Mesenchymal stem cell (in vitro differentiated cells and primary cell): ENCODE results near the gene FOXP1.

Experiments used
- DNase-seq: peaks from one replicate; pipeline ENCODE4 v3.0.0-alpha.2; 2013
- H2AFZ ChIP-seq: one replicate; pipeline ENCODE4 v1.6.1; 2013; ENCODE audit warnings: low read depth, mild to moderate bottlenecking, control low read depth, inconsistent platforms, low read length, moderate library complexity
- H2AK5ac ChIP-seq: 2 replicates; pipeline ENCODE4 v1.6.1; 2013; ENCODE audit warnings: low read length, moderate library complexity, mild to moderate bottlenecking, inconsistent platforms; ENCODE audit not compliant: severe bottlenecking
- H2BK120ac ChIP-seq: one replicate; pipeline ENCODE4 v1.6.1; 2013; ENCODE audit warnings: low read depth, mild to moderate bottlenecking, inconsistent platforms, low read length, moderate library complexity
- H2BK12ac ChIP-seq, 2 experiments: one replicate each; pipeline ENCODE4 v1.6.1; 2013; ENCODE audit warnings: inconsistent platforms in 2 of 2, low read length in 2 of 2, mild to moderate bottlenecking in 2 of 2, moderate library complexity in 2 of 2, control low read depth in 1 of 2
- H2BK15ac ChIP-seq: one replicate; pipeline ENCODE4 v1.6.1; 2013; ENCODE audit warnings: mild to moderate bottlenecking, low read depth, inconsistent platforms; ENCODE audit not compliant: poor library complexity, severe bottlenecking
- H2BK5ac ChIP-seq: 2 replicates; pipeline ENCODE4 v1.6.1; 2013; ENCODE audit warnings: low read depth, mild to moderate bottlenecking, low read length, control low read depth, inconsistent platforms; ENCODE audit not compliant: poor library complexity, severe bottlenecking
- H3K14ac ChIP-seq, 2 experiments: one replicate each; pipeline ENCODE4 v1.6.1; 2013; ENCODE audit warnings: inconsistent platforms in 2 of 2, low read length in 2 of 2, control low read depth in 1 of 2, mild to moderate bottlenecking in 1 of 2, moderate library complexity in 1 of 2
- H3K18ac ChIP-seq, 2 experiments: one replicate each; pipeline ENCODE4 v1.6.1; 2013; ENCODE audit warnings: inconsistent platforms in 2 of 2, low read length in 2 of 2, control low read depth in 1 of 2, low read depth in 1 of 2, mild to moderate bottlenecking in 1 of 2
- H3K23ac ChIP-seq, 2 experiments: one replicate each; pipeline ENCODE4 v1.6.1; 2013; ENCODE audit warnings: inconsistent platforms in 2 of 2, low read length in 2 of 2, mild to moderate bottlenecking in 2 of 2, moderate library complexity in 2 of 2, control low read depth in 1 of 2
- H3K27ac ChIP-seq: 2 replicates; pipeline ENCODE4 v1.5.1; 2013; ENCODE audit warnings: mild to moderate bottlenecking, moderate library complexity, low read length, control low read depth, inconsistent platforms; ENCODE audit not compliant: poor library complexity, severe bottlenecking
- H3K27me3 ChIP-seq, 2 experiments: 2 replicates each; pipeline versions ENCODE4 v1.6.1 to v1.7.0; 2013; ENCODE audit warnings: low read length in 2 of 2, mild to moderate bottlenecking in 2 of 2, moderate library complexity in 2 of 2, control low read depth in 1 of 2, inconsistent platforms in 1 of 2; ENCODE audit not compliant: control insufficient read depth in 1 of 2, insufficient read depth in 1 of 2
- H3K36me3 ChIP-seq, 2 experiments: 2 replicates each; pipeline versions ENCODE4 v1.6.1 to v1.7.0; 2013; ENCODE audit warnings: low read length in 2 of 2, control low read depth in 1 of 2, inconsistent platforms in 1 of 2, low read depth in 1 of 2, mild to moderate bottlenecking in 1 of 2; ENCODE audit not compliant: insufficient read depth in 2 of 2, control insufficient read depth in 1 of 2
- H3K4ac ChIP-seq, 2 experiments: one replicate each; pipeline ENCODE4 v1.6.1; 2013; ENCODE audit warnings: inconsistent platforms in 2 of 2, low read length in 2 of 2, mild to moderate bottlenecking in 2 of 2, moderate library complexity in 2 of 2, control low read depth in 1 of 2, low read depth in 1 of 2
- H3K4me1 ChIP-seq: 2 replicates; pipeline ENCODE4 v1.6.1; 2013; ENCODE audit warnings: low read depth, low read length, control low read depth; ENCODE audit not compliant: control insufficient read depth, insufficient read depth
- H3K4me2 ChIP-seq: 2 replicates; pipeline ENCODE4 v1.6.1; 2013; ENCODE audit warnings: low read length, mild to moderate bottlenecking, inconsistent platforms; ENCODE audit not compliant: poor library complexity, severe bottlenecking
- H3K4me3 ChIP-seq, 2 experiments: 2 replicates each; pipeline versions ENCODE4 v1.5.1 to v1.7.0; 2013; ENCODE audit warnings: low read length in 2 of 2, mild to moderate bottlenecking in 2 of 2, control low read depth in 1 of 2, low read depth in 1 of 2; ENCODE audit not compliant: insufficient read depth in 1 of 2
- H3K79me1 ChIP-seq: replicated peaks from 2 replicates; pipeline ENCODE4 v1.6.1; 2013; ENCODE audit warnings: mild to moderate bottlenecking, control low read depth, low read length, inconsistent platforms; ENCODE audit not compliant: poor library complexity, severe bottlenecking
- H3K9ac ChIP-seq: 2 replicates; pipeline ENCODE4 v1.7.0; 2013; ENCODE audit warnings: mild to moderate bottlenecking, low read length, moderate library complexity
- H3K9me3 ChIP-seq: 2 replicates; pipeline ENCODE4 v1.7.0; 2013; ENCODE audit warnings: mild to moderate bottlenecking, low read length; ENCODE audit not compliant: control insufficient read depth
- H4K8ac ChIP-seq: one replicate; pipeline ENCODE4 v1.6.1; 2013; ENCODE audit warnings: inconsistent platforms, mild to moderate bottlenecking, low read length, moderate library complexity
- H4K91ac ChIP-seq: one replicate; pipeline ENCODE4 v1.6.1; 2013; ENCODE audit warnings: mild to moderate bottlenecking, low read length, inconsistent platforms
- WGBS: methylation state at CpG from one replicate; pipeline ENCODE4 v1.1.7; 2013; ENCODE audit warnings: mixed read lengths; 5-methylcytosine and 5-hydroxymethylcytosine counted together

Gene FOXP1

DNA sequence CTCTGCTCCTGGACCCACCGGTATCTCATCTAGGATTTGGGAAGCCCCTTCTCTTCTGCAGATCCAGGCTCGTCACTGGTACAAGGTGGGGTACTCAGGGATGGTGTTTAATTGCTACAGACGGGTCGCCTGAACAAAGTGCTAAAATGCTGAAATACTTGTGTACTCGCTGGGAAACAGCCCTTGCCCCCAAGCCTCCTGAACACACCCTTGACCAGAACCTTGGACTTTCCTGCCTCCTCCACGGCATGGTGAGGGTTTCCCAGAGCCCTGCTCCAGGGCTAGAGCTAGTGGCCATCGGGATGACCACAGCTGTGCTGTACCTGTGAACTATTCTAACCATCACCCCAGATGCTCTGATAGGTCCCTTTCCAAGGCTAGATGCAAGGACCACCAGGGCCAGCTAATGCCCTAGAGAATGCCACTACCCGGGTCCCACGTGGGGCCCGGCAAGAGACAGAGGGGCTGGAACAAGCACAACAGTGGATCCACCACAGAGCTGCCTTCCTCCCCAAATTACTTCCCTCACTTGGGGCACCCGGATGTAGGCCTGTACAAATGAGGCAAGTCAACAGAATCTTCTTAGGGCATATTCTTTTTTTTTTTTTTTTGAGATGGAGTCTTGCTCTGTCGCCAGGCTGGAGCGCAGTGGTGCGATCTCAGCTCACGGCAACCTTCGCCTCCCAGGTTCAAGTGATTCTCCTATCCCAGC is 267.3 kb downstream of the FOXP1 start:
- Histone ChIP-seq H4K8ac (peak overlapping the region; percentile 62), H3K23ac (no peak overlapping the region), H3K18ac (peak overlapping the region; percentile 21 to 52), H3K4me1 (peaks cover 6% of the 10 kb centered on the region), H3K4me3 (no peak overlapping the region), H2BK5ac (no peak overlapping the region), H2BK15ac (no peak overlapping the region), H3K4ac (no peak overlapping the region), H2BK120ac (peak overlapping the region; percentile 42), H2AFZ (no peak overlapping the region), H3K9me3 (no peaks in the 10 kb centered on the region), H3K27ac (no peak overlapping the region), H2AK5ac (no peak overlapping the region), H3K14ac (no peak overlapping the region), H2BK12ac (peak overlapping the region in 1 of 2 experiments; percentile 76), H3K79me1 (peaks cover 37% of the 10 kb centered on the region), H3K4me2 (no peak overlapping the region), H4K91ac (no peak overlapping the region), H3K9ac (no peak overlapping the region), H3K36me3 (peaks cover 0 to 9% of the 10 kb centered on the region in 2 experiments), H3K27me3 (no peaks in the 10 kb centered on the region)
- WGBS: 91% methylated on average over 16 of the region's 16 CpGs
- no peak for DNase-seq

GRCh38 chr3:71315431-71315830 is 268.1 kb downstream of the FOXP1 start:
- no peaks in the 10 kb centered on the region for H3K27me3 ChIP-seq
- H3K9me3 ChIP-seq: no peaks in the 10 kb centered on the region
- no peak overlapping the region for H4K8ac ChIP-seq
- no peak overlapping the region for H3K9ac ChIP-seq
- H3K36me3 ChIP-seq: peaks cover 0 to 11% of the 10 kb centered on the region in 2 experiments
- no peak overlapping the region for H3K14ac ChIP-seq
- H3K18ac ChIP-seq: no peak overlapping the region
- H3K27ac ChIP-seq: no peak overlapping the region
- no peak overlapping the region for H4K91ac ChIP-seq
- H2BK12ac ChIP-seq: no peak overlapping the region
- no peak overlapping the region for H3K23ac ChIP-seq
- no peak overlapping the region for H3K4me3 ChIP-seq
- no peak overlapping the region for H2AFZ ChIP-seq
- WGBS: 97% methylated on average over 2 of the region's 2 CpGs
- H2AK5ac ChIP-seq: no peak overlapping the region
- peaks cover 37% of the 10 kb centered on the region for H3K79me1 ChIP-seq
- H2BK120ac ChIP-seq: no peak overlapping the region
- DNase-seq: no peak
- H3K4ac ChIP-seq: no peak overlapping the region
- no peak overlapping the region for H3K4me2 ChIP-seq
- H2BK5ac ChIP-seq: no peak overlapping the region
- peaks cover 13% of the 10 kb centered on the region for H3K4me1 ChIP-seq
- H2BK15ac ChIP-seq: no peak overlapping the region

DNA sequence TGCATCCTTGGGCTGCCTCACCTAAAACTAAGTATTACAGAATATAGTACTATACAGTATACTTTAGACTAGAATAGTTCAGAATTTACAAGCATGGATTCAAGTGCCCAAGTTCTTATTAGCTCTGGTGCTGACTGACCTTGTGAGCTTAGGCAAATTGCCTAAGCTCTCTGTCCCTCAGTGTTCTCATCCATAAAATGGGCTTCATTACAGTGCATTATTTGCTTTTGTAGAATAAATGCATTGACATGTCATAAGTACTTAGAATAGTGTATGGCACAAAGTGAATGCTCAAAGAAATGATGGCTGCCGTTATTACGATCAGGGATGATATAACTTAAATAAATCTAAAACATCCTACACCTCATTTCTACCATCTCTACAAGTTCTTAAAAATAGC is 269.7 kb downstream of the FOXP1 start:
- no peaks in the 10 kb centered on the region for H3K27me3 ChIP-seq
- H3K4me2 ChIP-seq: no peak overlapping the region
- peaks cover 33% of the 10 kb centered on the region for H3K79me1 ChIP-seq
- no peak overlapping the region for H2BK120ac ChIP-seq
- no peaks in the 10 kb centered on the region for H3K9me3 ChIP-seq
- H3K18ac ChIP-seq: no peak overlapping the region
- no peak overlapping the region for H2AK5ac ChIP-seq
- H3K4me1 ChIP-seq: peaks cover 14% of the 10 kb centered on the region
- no peak overlapping the region for H2BK12ac ChIP-seq
- WGBS: 100% methylated on average over 2 of the region's 2 CpGs
- H3K14ac ChIP-seq: no peak overlapping the region
- no peak overlapping the region for H4K91ac ChIP-seq
- no peak overlapping the region for H3K9ac ChIP-seq
- H3K4me3 ChIP-seq: no peak overlapping the region
- no peak overlapping the region for H2BK5ac ChIP-seq
- H3K27ac ChIP-seq: no peak overlapping the region
- no peak overlapping the region for H2AFZ ChIP-seq
- no peak overlapping the region for H2BK15ac ChIP-seq
- H3K4ac ChIP-seq: no peak overlapping the region
- DNase-seq: no peak
- no peak overlapping the region for H3K23ac ChIP-seq
- no peak overlapping the region for H4K8ac ChIP-seq
- H3K36me3 ChIP-seq: peaks cover 0 to 11% of the 10 kb centered on the region in 2 experiments

- no peak for DNase-seq
- H2BK5ac ChIP-seq: no peak overlapping the region
- no peak overlapping the region for H2BK12ac ChIP-seq
- H2BK15ac ChIP-seq: no peak overlapping the region
- no peak overlapping the region for H2AFZ ChIP-seq
- H4K8ac ChIP-seq: no peak overlapping the region
- peaks cover 14% of the 10 kb centered on the region for H3K4me1 ChIP-seq
- H3K27ac ChIP-seq: no peak overlapping the region
- no peak overlapping the region for H3K9ac ChIP-seq
- H3K4me3 ChIP-seq: no peak overlapping the region
- H3K14ac ChIP-seq: no peak overlapping the region
- no peak overlapping the region for H3K4me2 ChIP-seq
- no peak overlapping the region for H2AK5ac ChIP-seq
- H3K79me1 ChIP-seq: peaks cover 35% of the 10 kb centered on the region
- WGBS: 99% methylated on average over 3 of the region's 5 CpGs
- H3K18ac ChIP-seq: no peak overlapping the region
- no peaks in the 10 kb centered on the region for H3K9me3 ChIP-seq
- H2BK120ac ChIP-seq: no peak overlapping the region
- H4K91ac ChIP-seq: no peak overlapping the region
- H3K36me3 ChIP-seq: peaks cover 0 to 11% of the 10 kb centered on the region in 2 experiments
- no peaks in the 10 kb centered on the region for H3K27me3 ChIP-seq
- no peak overlapping the region for H3K4ac ChIP-seq
- no peak overlapping the region for H3K23ac ChIP-seq
Measured at GRCh38 chr3:71312461-71312860, 271.1 kb downstream of the FOXP1 start.
